Loucy (cell line): ENCODE results near the gene NTF4.
"Not testable (repeated sequence)": the region's sequence is repeated elsewhere in the genome, so short reads cannot be mapped to it uniquely, and the experiment has no call there.

Experiments used
- CTCF ChIP-seq: fragments of 200-600 bp; sonication (generic); conservative IDR thresholded peaks from 2 replicates; pipeline ENCODE4 v1.5.1; 2014; ENCODE audit warnings: mild to moderate bottlenecking, antibody characterized with exemption, low read length
- EZH2phosphoT487 ChIP-seq: fragments of 200-600 bp; IDR thresholded peaks from 2 replicates; pipeline ENCODE4 v1.6.1; 2018; ENCODE audit warnings: antibody characterized with exemption, mild to moderate bottlenecking, moderate library complexity, borderline replicate concordance

- not testable (repeated sequence) for TF ChIP-seq CTCF, EZH2phosphoT487
Observed at GRCh38 chr19:49038557-49039276, 25.9 kb downstream of the NTF4 start.
